ENCODE data around the gene SLIRP.

GRCh38 chr14:77674931-77675330 is 33.0 kb upstream of the SLIRP start:
- TF ChIP-seq, protein P1, sequence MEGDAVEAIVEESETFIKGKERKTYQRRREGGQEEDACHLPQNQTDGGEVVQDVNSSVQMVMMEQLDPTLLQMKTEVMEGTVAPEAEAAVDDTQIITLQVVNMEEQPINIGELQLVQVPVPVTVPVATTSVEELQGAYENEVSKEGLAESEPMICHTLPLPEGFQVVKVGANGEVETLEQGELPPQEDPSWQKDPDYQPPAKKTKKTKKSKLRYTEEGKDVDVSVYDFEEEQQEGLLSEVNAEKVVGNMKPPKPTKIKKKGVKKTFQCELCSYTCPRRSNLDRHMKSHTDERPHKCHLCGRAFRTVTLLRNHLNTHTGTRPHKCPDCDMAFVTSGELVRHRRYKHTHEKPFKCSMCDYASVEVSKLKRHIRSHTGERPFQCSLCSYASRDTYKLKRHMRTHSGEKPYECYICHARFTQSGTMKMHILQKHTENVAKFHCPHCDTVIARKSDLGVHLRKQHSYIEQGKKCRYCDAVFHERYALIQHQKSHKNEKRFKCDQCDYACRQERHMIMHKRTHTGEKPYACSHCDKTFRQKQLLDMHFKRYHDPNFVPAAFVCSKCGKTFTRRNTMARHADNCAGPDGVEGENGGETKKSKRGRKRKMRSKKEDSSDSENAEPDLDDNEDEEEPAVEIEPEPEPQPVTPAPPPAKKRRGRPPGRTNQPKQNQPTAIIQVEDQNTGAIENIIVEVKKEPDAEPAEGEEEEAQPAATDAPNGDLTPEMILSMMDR (IDR thresholded peaks at IDR 0.05), result no peak
- TF ChIP-seq POLR2A (IDR thresholded peaks at IDR 0.05) (no peak), EP300 (IDR thresholded peaks at IDR 0.05) (no peak), POLR2AphosphoS5 (IDR thresholded peaks at IDR 0.05) (no peak)
